Myocyte (in vitro differentiated cells): ENCODE data around the gene ACOT9. TPM values are rescaled to one million over a fixed set of nuclear protein-coding genes. Genes with fewer than 3 reads are reported as not detected.
"Not testable (repeated sequence)": the region's sequence is repeated elsewhere in the genome, so short reads cannot be mapped to it uniquely, and the experiment has no call there.

Experiments used
- DNase-seq: peaks from one replicate; pipeline ENCODE4 v3.0.0-alpha.2; 2012; ENCODE audit warnings: low read depth
- total RNA-seq: library from RNA; depleted of rRNA; stranded (reverse); fragments of >200 nt; gene quantifications from 2 replicates; pipeline ENCODE4 v1.2.3, GENCODE V29; 2014

The ACOT9 gene
- total RNA-seq, 1 donor from 2014 or later = 77.2 TPM

DNA sequence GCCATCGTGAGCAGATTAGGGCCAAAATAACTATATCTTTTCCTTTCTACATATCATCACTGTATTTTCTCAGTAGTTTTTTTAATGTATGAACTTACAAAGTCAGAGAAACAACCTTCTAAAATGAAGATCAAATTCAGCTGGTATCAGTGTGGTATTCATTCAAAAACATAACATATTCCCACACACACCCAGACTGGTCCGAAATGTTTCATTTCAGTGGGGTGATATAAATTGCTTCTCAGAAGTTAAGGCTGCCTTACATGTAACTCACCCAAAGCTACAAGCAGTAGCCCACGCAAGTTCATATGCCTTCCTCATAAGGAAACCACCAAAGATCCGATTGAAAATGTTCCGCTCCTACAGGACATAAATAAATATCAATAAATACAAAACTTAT lies 37.8 kb downstream of the ACOT9 start:
- no peak for DNase-seq

DNA sequence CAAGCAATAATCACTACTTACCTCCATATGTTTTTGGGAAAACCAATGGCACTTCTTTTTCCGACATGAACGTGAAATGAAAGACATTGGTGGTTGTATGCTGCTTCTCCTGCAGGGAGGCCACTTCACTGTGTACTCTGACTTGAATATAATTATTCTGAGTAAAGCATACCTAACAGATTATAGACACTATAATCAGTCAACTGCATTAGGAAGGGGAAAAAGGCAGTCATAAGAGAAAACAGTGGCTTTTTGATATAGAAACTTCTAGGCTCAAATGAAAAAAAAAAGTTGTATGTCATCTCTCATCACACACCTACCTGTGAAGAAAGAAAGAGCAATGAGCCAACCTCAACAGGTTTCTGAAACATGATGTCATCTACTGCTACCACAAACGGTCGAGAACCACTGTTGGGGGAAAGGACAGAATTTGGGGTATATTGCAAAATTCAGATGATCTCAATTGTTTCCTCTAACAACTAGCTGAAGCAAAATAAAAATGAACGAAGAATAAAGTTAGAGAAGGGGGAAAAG lies 38.3 kb downstream of the ACOT9 start:
- DNase-seq = no peak

DNA sequence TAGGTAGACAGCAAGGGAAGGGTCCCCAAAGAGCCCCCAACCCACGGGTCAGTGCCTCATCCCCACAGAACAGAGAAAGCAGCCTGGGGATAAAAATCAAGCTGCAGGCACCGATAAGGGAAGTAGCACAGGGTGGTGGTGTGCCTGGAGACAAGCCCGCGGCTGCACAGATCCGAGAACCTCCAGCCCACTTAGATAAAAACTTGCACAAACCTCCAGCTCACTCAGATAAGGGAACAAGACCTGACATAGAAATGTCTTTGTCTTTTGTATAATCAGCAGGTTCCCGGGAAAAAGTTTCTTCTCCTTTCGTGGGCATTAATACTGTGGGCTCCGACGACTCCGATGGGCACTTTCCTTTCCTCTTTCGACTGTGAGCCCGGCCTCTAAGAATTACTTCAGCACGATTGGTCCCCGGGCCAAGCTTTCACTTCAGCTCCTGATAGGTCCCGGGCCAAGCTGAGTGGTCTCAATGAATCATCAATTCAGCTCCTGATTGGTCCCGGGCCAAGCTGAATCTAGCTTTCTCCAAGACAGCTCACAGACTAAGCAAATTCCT lies 43.4 kb downstream of the ACOT9 start:
- no peak for DNase-seq

DNA sequence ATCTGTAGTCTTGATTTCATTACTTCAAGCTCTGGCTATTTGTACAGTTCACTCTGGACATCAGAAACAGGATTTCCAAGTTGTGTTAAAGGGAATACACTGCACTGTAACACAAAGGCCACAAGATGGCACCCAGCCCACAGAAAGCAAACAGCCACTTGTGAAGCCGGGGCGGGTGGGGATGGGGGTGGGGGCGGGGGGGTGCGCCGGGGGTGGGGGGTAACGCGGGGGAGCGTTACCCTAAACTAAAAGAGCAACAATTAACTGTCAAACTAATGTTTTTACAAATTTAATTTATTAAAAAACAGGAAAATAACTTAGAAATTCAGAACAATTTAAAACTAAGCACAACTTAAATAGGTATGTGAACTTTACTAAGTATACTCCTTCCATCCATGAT lies 48.5 kb downstream of the ACOT9 start:
- peak; percentile 59 for DNase-seq

DNA sequence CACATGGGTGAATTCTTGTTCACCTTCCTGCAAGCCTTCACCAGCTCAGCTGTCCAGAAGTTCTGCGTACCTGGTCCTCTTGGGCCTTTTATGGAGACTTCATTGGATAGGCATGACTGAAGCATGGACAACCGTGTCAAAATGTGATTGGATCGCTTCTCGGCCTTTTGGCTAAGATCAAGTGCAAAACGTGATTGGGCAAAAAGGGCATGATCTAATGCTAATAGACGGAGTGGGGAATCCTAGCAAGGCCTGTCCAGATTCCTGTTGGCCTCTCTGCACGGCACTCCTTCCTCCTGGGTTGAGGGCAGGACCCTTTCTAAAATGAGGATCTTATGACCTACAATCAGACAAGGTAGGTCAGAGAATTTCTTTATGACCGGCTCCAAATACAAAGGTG lies 50.9 kb downstream of the ACOT9 start:
- no peak for DNase-seq

DNA sequence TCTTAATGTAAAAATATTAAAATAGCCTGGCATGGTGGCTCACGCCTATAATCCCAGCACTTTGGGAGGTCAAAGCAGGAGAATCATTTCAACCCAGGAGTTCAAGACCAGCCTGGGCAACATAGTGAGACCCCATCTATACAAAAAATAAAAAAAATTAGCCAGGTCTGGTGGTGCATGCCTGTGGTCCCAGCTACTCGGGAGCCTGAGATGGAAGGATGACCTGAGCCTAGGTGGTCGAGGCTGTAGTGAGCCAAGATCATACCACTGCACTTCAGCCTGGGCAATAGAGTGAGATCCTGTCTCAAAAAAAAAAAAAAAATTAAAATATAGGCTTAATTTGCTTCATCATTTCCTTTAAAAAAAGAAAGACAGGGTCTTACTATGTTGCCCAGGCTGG lies 66.6 kb downstream of the ACOT9 start:
- not testable (repeated sequence) for DNase-seq

DNA sequence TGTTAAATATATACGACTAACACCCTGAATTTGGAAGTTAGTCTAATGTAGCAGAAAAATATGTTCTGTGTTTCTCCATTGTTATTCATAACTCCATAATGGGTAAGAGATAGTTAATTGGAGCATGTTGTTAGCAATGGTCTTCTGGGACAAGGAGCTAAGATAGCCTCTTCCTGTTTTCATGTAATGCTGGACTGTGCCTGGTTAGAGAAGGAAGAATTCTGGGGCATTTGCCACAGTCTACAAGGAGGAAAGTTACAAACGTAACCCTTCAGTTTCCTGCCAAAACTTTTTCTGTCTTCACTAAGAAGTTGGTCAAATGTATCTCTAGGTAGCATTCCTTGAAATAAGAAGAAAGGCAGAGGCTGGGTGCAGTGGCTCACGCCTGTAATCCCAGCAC lies 70.0 kb downstream of the ACOT9 start:
- DNase-seq = no peak

DNA sequence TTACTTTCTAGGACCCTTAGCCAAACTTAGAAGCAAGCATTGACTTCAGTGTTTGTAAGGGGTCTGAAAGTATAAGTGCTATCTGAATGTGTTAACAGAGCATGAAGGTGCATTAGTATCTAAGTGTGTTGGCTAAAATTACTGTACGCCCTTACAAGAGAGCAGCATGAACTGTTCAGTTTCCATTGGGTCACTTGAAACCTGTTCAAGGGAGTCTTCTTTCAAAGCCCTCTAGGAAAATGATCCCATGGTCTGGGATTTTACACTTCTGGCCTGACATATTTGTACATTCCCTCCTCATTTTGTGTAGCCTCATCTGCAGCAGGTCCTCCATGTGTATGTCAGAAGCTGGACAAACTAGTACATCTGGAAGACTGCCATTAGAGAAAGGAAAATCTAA lies 72.5 kb downstream of the ACOT9 start:
- no peak for DNase-seq

DNA sequence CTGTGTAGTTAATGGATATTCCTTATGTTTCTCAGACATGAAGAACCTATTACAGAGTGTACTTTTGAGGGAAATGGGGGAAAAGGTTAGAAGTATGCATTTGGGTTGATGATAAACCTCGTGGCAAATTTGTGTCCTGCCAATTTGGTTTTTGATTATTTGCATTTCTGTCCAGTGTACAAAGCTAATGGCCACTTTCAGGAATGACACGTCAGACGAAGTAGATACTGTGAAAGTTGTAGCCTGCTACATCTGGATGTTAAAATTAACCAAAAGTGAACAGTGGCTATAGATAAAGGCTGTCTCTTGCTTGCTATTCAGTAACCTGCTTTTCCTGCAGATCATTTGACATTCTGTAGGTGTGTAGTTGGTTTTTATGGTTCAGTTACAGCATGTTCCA lies 74.7 kb downstream of the ACOT9 start:
- no peak for DNase-seq

DNA sequence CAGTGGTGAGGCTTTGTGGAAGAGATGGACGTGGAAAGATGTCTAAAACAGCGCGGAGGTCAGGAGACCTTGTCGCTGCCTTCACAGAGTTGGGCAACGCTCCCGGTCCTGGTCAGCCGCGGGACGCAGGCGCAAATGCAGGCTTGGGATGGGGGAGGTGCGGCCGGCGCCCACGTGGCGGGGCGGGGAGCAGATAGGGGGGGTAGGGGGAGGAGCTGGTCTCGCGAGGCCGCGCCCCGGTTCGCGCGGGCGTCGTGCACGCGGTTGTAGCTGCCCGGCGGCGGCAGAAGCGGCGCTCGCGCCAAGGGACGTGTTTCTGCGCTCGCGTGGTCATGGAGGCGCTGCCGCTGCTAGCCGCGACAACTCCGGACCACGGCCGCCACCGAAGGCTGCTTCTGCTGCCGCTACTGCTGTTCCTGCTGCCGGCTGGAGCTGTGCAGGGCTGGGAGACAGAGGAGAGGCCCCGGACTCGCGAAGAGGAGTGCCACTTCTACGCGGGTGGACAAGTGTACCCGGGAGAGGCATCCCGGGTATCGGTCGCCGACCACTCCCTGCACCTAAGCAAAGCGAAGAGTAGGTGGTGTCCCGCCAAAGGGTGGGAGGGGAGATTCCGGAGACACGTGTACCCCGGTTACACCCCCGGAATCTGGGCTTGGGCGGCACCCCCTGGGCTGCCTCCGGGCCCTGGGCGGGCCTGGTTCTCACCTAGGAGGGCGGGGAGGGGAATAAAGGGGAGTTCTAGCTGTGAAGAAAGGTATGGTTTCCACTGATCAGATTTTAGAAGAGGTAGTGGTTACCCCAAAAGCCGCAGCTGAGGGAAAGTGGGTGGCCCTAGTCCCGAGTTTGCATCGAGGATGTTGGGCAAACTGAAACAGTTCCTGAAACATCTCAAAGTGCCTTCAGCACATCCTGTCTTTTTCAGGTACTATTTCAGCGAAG lies 75.6 kb downstream of the ACOT9 start, which contains the start of gene PRDX4:
TSS of gene PRDX4 (plus strand) at position 255 of the 939 bp plus-strand sequence. CDS start at position 333, 78 bp downstream.
- peak; percentile 85 for DNase-seq

DNA sequence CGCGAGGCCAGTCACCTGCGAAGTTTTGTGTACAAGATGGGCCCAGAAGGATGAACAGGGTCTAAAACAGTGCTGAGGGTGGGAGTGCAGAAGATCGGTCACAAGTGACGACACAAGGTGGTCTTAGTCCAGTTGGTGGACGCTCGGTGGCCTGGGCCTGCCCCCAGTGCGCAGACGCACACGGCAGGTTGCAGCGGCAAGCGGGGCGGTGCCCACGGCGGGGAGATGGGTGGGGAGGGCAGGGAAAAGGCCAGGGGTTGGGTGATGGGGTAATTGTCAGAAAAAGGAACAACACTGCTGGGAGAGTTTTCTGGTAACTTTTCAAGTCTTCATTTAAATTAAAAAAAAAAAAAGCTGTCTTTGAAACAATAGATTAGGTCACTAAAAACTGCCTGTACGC lies 76.8 kb downstream of the ACOT9 start:
- no peak for DNase-seq

DNA sequence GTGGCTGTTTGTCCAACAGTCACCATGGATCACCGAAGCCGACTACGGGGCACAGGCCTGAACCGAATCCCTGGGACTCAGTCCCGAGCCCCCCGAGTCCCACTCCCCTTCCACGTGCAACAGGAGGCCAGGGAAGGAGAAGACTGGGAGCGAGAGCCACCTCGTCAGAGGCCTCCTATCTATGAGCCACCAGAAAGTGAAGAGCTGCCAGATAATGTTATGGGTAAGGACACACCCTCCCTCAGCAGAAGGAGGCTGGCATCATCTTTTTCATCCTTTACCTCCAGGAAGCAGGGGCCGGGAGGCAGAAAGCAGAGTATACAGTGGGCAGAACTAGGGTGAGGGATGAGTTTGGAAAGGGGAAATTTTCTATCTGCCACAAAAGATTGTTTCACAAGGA lies 78.6 kb downstream of the ACOT9 start:
- DNase-seq = no peak

DNA sequence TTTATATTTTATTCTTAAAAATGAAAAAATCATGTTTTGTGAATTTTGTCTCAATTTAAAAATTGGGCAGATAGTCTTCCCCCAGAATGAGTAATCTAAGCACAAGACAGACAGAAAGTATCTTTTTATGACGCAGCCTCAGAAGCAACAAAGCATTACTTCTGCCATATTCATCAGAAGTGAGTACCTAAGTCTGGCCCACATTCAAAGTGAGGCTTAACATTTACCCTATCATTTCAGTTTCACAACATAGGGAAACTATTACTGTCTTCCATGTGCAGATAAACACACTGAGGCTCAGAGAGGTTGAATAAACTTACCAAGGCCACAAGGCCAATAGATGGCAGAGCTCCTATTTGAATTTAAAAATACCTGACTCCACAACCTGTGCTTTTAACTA lies 80.2 kb downstream of the ACOT9 start:
- DNase-seq = no peak

DNA sequence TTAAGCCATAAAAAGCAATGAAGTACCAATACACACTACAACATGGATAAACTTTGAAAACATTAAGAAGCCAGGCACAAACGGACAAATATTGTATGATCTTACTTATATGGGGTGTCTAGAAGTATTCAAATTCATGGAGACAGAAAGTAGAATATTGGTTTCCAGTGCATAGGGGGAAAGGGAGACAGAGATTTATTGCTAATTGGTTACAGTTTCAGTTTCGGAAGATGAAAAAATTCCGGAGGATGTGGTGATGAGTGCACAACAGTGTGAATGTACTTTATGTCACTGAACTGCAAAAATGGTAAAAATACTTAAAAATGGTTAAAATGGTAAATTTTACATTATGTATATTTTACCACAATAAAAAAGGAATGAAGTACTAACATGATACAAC lies 80.9 kb downstream of the ACOT9 start:
- DNase-seq = no peak

DNA sequence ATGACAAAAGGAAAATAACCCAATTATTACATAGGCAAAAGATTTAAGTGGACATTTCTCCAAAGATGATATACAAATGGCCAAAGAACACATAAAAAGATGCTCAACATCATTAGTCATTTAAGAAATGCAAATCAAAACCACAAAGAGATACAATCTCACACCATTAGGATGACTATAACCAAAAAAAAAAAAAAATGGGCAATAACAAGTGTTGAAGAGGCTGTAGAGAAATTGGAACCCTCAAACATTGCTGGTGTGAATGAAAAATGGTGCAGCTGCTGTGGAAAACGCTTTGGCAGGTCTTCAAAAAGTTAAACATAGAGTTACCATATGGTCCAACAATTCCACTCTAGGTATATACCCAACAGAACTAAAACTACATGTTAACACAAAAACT lies 81.4 kb downstream of the ACOT9 start:
- DNase-seq = peak; percentile 28

DNA sequence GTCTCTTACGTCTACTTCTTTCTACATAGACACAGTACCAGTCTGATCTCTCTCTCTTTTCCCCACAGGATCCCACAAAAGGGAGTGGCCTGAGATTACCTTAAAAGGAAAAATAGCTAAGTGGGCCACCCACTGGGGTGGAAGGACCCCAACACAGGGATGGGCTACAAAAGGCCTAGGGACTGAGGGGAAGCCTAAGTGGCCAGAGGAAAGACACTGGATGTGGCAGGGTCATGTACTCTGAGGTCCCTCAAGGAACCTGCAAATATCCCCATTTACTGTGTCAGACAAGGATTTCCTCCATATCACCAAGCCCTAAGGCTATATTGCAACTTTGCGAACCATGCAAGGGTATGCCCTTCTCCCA lies 82.3 kb downstream of the ACOT9 start:
- DNase-seq = no peak

DNA sequence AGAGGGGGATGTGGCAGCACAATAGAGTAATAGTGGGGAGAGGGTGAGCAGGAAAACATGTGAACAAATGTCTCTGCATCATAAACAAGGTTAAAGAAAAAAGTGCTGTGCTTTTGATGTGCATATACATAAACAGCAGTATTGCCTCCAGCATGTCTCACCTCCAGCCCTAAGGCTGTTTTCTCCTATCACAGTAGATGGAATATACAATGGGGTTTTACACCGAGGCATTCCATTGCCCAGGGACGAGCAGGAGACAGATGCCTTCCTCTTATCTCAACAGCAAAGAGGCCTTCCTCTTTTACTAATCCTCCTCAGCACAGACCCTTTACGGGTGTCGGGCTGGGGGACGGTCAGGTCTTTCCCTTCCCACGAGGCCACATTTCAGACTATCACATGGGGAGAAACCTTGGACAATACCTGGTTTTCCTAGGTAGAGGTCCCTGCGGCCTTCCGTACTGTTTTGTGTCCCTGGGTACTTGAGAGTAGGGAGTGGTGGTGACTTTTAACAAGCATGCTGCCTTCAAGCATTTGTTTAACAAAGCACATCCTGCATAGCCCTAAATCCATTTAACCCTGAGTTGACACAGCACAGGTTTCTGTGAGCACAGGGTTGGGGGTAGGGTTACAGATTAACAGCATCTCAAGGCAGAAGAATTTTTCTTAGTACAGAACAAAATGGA lies 82.9 kb downstream of the ACOT9 start:
- not testable (repeated sequence) for DNase-seq

DNA sequence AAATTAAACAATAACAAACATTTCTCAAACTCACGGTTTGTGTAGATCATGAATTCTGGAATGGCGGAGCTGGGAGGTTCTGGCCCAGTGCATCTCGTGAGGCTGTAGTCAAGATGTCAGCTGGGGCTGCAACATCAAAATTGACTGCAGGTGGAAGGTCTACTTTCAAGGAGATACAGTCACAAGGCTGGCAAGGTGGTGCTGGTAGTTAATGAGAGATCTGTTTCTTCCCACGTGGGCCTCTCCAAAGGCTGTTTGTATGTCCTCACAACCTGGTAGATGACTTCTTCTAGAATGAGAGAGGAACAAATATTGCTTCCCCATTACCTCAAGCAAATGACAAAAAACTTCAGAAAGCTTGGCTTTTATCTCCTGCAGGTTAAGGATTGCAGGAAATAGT lies 83.7 kb downstream of the ACOT9 start:
- no peak for DNase-seq

DNA sequence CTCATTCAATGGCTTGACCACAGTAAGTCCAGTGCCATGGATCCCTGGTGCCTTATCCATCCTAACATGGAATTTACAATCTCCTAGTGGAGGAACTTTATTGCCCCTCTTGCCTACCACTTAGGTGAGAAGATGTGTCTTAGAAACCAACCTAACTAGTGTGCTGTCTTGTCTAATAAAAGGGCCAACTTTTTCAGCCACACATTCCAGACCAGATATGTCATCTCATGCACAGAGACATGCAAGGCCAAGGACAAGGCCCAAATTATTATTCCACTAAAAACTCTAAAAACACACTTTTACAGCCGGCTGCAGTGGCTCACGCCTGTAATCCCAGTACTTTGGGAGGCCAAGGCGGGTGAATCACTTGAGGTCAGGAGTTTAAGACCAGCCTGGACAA lies 86.4 kb downstream of the ACOT9 start:
- peak; percentile 24 for DNase-seq

DNA sequence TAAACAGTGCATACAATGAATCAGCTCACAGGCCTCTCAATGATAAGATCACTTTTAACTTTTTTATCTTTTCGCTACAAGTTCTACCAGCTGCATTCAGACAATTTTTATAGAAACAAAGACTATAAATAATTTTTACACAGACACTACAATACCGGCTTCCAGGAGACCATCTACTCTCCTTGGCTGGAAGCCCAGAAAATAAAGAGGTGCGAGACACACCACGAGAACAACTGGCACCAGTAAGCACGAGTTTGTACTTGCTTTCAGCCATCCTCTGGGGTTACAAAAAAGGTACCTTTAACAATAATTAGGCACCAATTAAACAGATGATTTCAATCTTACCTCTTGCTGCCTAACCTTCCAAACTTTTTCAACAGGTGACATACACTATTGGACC lies 87.0 kb downstream of the ACOT9 start:
- DNase-seq = peak; percentile 33
